ENCODE measurements around the gene ATP5F1D.

ATP5F1D gene

GRCh38 chr19:1271528-1272422 is 30.2 kb downstream of the ATP5F1D start:
- TF ChIP-seq CTCF (IDR thresholded peaks at IDR 0.05; ENCODE audit: insufficient read depth, low read depth, low read length, missing control alignments) = no peak
- no peak for DNase-seq (ENCODE audit: low read depth)
- no peak overlapping the region for H3K4me3 ChIP-seq (ENCODE audit: low read depth, low read length)

GRCh38 chr19:1272423-1273262 is 31.1 kb downstream of the ATP5F1D start:
- no peak overlapping the region for H3K4me3 ChIP-seq (ENCODE audit: low read depth, low read length)
- TF ChIP-seq CTCF (IDR thresholded peaks at IDR 0.05; ENCODE audit: insufficient read depth, low read depth, low read length, missing control alignments) = no peak
- no peak for DNase-seq (ENCODE audit: low read depth)

- peak; percentile 34 for DNase-seq (ENCODE audit: low read depth)
- no peak overlapping the region for H3K4me3 ChIP-seq (ENCODE audit: low read depth, low read length)
- no peak for TF ChIP-seq CTCF (IDR thresholded peaks at IDR 0.05; ENCODE audit: insufficient read depth, low read depth, low read length, missing control alignments)
These were observed 31.9 kb downstream of the ATP5F1D start for GRCh38 chr19:1273263-1274041.

GRCh38 chr19:1274081-1274851 is 32.7 kb downstream of the ATP5F1D start:
- TF ChIP-seq CTCF (IDR thresholded peaks at IDR 0.05; ENCODE audit: insufficient read depth, low read depth, low read length, missing control alignments) = no peak
- DNase-seq (ENCODE audit: low read depth) = no peak
- H3K4me3 ChIP-seq (ENCODE audit: low read depth, low read length) = peak overlapping the region; percentile 67

GRCh38 chr19:1274852-1275259 is 33.3 kb downstream of the ATP5F1D start:
- no peak for TF ChIP-seq CTCF (IDR thresholded peaks at IDR 0.05; ENCODE audit: insufficient read depth, low read depth, low read length, missing control alignments)
- peak overlapping the region; percentile 67 for H3K4me3 ChIP-seq (ENCODE audit: low read depth, low read length)
- no peak for DNase-seq (ENCODE audit: low read depth)
